ENCODE measurements around the gene DVL1.

The DVL1 gene

GRCh38 chr1:1340185-1340584, 9.0 kb downstream of the DVL1 start:
- no peak for FAIRE-seq

- FAIRE-seq = no peak
Observed at GRCh38 chr1:1338278-1338677, 10.9 kb downstream of the DVL1 start.

GRCh38 chr1:1337793-1338147, 11.4 kb downstream of the DVL1 start:
- no peak for FAIRE-seq

DNA sequence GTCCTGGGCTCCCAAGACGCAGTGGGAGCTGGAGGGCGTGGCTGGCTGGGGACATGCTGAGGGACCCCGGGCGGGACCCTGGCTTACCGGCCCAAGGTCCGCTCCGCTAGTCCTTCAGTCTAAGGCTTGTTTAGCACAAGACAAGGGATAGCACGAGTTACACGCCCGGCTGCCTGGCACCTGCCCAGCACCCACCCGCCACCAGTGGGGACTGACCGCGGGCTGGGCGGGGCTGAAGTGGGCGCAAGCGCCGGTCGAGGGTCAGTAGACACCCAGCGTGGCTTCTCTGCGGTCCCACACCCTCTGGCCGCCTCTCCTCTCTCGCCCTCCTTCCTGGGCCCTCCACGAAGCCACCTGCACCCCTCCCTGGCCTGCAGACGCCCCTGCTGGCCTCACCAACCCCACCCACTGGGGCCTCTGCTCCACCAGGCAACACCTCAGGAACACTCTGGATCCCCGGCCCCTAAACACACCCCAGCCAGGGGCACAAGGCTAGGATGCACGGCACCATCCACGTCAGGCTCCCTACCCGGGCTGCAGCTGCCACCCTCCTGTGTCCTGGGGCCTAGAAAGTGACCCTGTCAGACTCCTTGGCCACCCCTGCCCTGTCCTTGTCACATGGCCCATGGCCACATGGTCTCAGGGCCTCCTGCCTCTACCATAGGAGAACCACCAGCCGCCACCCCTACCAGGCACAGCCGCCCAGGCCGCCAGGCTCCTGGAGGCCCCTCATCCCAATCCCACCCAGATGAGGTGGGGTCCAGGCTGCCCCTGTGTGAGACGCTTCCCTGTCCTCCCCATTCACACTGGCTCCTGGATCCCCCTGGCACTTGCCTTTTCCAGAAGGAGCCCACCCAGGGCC, 12.1 kb downstream of the DVL1 start:
- no peak for FAIRE-seq

DNA sequence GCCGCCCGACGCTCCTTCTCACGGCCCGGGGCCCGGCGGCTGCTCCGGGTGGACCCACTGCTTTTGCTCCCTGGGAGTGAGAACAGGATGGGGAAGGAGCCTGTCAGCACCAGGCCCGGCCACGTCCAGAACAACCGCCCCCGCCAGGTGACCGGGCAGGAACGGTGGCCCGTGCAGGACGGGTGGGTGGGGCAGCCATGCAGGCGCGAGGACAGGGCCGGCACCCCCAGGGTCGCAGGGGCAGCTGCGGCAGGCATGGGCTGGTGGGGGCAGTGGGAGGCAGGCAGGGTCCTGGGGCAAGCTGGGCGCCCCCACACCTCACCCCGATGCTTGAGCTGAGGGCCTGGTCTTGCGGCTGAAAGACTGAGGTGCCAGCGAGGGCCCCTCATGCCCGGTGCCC, 12.8 kb downstream of the DVL1 start:
- no peak for FAIRE-seq

DNA sequence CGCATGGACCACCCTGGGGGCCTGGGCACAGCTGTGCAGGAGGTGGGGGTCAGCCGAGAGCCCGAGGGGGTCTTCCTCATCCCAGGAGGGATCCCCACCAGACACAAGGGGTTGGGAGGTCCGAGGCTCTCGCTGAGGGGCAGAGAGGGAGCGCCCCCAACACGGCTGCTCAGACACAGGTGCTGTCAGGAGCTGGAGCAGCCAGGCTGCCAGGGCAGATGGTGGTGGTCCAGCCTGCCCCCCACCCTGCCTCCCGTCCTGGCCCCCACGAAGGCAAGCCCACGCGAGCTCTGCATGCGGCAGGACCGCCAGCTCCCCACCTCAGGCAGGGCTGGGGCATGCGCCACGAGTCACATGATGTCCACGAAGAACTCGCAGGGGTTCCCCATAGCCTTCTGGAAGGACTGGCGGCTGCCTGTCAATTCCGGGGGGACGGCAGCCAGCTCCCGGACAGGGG, 13.4 kb downstream of the DVL1 start:
- FAIRE-seq = no peak

DNA sequence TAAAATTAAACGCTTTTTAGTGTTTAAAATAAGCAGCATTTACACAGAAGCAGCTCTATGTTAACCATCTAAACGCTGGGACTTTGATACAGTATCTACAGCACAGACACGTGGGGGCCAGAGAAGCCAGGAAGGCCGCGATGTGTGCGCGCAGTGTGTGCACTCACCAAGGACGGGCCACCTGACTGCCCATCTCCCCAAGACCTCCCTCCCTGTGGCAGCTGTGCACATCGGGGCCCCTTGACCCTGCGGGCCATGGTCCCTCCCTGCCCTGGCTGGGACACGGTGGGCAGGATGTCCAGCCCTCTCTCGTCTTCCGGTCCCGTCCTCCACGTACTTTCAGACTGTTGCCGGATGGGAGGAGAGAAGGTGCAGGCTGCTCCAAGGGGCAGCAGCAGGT, 13.9 kb downstream of the DVL1 start:
- FAIRE-seq = no peak

DNA sequence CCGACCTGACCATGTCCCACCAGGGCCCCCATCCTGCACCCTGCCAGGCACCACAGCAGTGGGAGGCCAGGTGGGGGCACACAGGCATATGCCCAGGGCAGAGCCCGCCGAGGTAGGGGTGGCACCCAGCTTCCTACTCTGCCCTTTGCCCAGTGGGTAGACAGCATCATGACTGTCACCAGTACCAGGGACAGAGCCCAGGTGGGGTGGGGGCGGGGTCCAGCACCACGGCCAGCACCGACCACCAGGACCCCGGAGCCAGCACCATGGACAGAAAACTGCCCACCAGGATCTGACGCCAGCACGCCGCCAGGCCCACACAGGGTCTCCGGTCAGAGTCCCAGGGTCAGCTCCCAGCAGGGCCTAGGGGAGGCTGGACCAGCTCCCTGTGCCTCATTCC, 14.4 kb downstream of the DVL1 start:
- no peak for FAIRE-seq

GRCh38 chr1:1333551-1334241, 15.5 kb downstream of the DVL1 start:
- no peak for FAIRE-seq

DNA sequence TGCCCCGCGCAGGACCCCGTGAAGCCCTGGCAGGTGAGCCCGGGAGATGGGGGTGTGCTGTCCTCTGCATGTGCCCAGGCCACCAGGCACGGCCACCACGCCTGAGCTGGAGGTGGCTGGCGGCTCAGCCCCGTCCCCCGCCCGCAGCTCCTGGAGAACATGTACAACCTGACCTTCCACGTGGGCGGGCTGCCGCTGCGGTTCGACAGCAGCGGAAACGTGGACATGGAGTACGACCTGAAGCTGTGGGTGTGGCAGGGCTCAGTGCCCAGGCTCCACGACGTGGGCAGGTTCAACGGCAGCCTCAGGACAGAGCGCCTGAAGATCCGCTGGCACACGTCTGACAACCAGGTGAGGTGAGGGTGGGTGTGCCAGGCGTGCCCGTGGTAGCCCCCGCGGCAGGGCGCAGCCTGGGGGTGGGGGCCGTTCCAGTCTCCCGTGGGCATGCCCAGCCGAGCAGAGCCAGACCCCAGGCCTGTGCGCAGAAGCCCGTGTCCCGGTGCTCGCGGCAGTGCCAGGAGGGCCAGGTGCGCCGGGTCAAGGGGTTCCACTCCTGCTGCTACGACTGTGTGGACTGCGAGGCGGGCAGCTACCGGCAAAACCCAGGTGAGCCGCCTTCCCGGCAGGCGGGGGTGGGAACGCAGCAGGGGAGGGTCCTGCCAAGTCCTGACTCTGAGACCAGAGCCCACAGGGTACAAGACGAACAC, 16.3 kb downstream of the DVL1 start:
- FAIRE-seq = no peak

DNA sequence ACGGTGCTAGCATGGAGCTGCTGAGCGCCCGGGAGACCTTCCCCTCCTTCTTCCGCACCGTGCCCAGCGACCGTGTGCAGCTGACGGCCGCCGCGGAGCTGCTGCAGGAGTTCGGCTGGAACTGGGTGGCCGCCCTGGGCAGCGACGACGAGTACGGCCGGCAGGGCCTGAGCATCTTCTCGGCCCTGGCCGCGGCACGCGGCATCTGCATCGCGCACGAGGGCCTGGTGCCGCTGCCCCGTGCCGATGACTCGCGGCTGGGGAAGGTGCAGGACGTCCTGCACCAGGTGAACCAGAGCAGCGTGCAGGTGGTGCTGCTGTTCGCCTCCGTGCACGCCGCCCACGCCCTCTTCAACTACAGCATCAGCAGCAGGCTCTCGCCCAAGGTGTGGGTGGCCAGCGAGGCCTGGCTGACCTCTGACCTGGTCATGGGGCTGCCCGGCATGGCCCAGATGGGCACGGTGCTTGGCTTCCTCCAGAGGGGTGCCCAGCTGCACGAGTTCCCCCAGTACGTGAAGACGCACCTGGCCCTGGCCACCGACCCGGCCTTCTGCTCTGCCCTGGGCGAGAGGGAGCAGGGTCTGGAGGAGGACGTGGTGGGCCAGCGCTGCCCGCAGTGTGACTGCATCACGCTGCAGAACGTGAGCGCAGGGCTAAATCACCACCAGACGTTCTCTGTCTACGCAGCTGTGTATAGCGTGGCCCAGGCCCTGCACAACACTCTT, 17.0 kb downstream of the DVL1 start:
- FAIRE-seq = no peak

GRCh38 chr1:1331068-1331965, 17.9 kb downstream of the DVL1 start, which contains the start of gene TAS1R3:
Gene TAS1R3, plus strand, starts transcription at chr1:1331280. Its CDS starts 66 bp downstream, at chr1:1331346.
- FAIRE-seq = no peak

GRCh38 chr1:1330366-1331067, 18.7 kb downstream of the DVL1 start:
- FAIRE-seq = no peak

- no peak for FAIRE-seq
Observed at GRCh38 chr1:1329304-1330210, 19.7 kb downstream of the DVL1 start.

DNA sequence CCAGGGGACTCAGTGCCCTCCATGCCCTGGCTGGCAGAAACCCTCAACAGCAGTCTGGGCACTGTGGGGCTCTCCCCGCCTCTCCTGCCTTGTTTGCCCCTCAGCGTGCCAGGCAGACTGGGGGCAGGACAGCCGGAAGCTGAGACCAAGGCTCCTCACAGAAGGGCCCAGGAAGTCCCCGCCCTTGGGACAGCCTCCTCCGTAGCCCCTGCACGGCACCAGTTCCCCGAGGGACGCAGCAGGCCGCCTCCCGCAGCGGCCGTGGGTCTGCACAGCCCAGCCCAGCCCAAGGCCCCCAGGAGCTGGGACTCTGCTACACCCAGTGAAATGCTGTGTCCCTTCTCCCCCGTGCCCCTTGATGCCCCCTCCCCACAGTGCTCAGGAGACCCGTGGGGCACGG, 21.0 kb downstream of the DVL1 start:
- FAIRE-seq = no peak

- FAIRE-seq = no peak
Observed at GRCh38 chr1:1327291-1327690, 21.9 kb downstream of the DVL1 start.

GRCh38 chr1:1326075-1326605, 23.1 kb downstream of the DVL1 start:
- FAIRE-seq = no peak

DNA sequence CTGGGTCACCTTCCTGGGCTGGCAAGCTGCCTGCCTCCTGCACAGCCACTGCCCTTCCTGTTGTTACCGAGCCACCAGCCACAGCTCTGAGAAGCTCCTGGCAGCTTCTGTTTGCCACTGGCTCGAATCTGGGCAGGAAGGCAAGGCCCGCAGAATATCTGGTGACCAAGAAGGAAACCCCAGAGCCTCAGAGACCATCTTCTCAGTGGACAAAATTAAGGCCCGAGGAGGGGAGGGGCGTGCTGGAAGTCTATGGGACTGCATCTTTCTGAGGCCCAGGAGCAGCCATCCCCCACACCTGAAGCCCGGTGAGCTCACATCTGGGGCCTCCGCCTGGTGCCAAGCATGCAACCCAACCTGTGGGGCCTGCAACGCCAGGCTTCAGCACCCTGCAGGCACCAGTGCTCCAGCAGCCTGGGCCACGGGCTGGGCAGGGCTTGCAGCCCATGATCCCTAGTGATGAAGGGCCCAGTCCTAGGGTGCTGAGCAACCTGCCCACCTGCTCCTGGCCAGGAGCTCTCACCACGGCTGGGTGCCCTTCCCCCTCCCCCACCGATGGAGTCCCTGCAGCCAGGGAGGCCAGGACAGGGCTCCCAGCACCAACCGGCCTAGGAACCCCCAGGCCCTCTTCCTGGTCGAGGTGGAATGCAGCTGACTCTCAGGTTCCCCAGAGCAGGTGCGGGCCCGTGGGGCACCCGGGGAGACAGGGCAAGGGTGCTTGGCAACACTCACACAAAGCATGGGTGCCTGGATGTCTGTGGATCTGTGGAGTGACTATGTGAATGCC, 23.7 kb downstream of the DVL1 start:
- FAIRE-seq = no peak
